Measurements from ENCODE around the gene CUBN. TPM values are rescaled to one million over a fixed set of nuclear protein-coding genes. Genes with fewer than 3 reads are reported as not detected.

Gene CUBN
- total RNA-seq, 1 donor from 2014 or later = 2.7 TPM

GRCh38 chr10:17051851-17052250 lies 77.8 kb downstream of the CUBN start:
- no peaks in the 10 kb centered on the region for H3K27me3 Mint-ChIP-seq (ENCODE audit: low read depth, unreplicated experiment)
- peaks cover 9% of the 10 kb centered on the region for H3K4me1 Mint-ChIP-seq (ENCODE audit: low read depth, unreplicated experiment)
- FAIRE-seq (no peak), DNase-seq (ENCODE audit: low read depth) (no peak)
- H3K4me3 Mint-ChIP-seq (ENCODE audit: unreplicated experiment) = no peak overlapping the region
- no peak for TF ChIP-seq CTCF (IDR thresholded peaks at IDR 0.05; ENCODE audit: insufficient read depth, low read depth, low read length)
- TF ChIP-seq EZH2 (IDR thresholded peaks at IDR 0.05; ENCODE audit: insufficient read depth, low read length) = no peak
- Histone ChIP-seq H2AFZ (ENCODE audit: low read depth, low read length) (no peak overlapping the region), H3K9ac (ENCODE audit: low read length) (no peak overlapping the region), H3K4me1 (ENCODE audit: insufficient read depth, low read length) (peaks cover 1% of the 10 kb centered on the region), H3K27me3 (ENCODE audit: insufficient read depth, low read length) (no peaks in the 10 kb centered on the region), H3K4me2 (ENCODE audit: low read length) (no peak overlapping the region), H3K27ac (ENCODE audit: low read depth, low read length) (no peak overlapping the region), H3K79me2 (ENCODE audit: insufficient read depth, low read length) (no peaks in the 10 kb centered on the region), H3K9me3 (ENCODE audit: insufficient read depth, low read depth, low read length) (no peaks in the 10 kb centered on the region), H3K4me3 (ENCODE audit: insufficient read depth, low read depth, low read length) (no peak overlapping the region), H3K36me3 (ENCODE audit: insufficient read depth, low read length) (no peaks in the 10 kb centered on the region), H4K20me1 (ENCODE audit: insufficient read depth, low read length) (no peaks in the 10 kb centered on the region)
- no peak overlapping the region for H3K27ac Mint-ChIP-seq (ENCODE audit: unreplicated experiment)
- peaks cover 4% of the 10 kb centered on the region for H3K36me3 Mint-ChIP-seq (ENCODE audit: low read depth, unreplicated experiment)
- H3K9me3 Mint-ChIP-seq (ENCODE audit: unreplicated experiment) = peaks cover 10% of the 10 kb centered on the region

GRCh38 chr10:17049195-17049594 lies 80.4 kb downstream of the CUBN start:
- H3K9me3 Mint-ChIP-seq (ENCODE audit: unreplicated experiment) = peaks cover 10% of the 10 kb centered on the region
- peaks cover 3% of the 10 kb centered on the region for H3K4me1 Mint-ChIP-seq (ENCODE audit: low read depth, unreplicated experiment)
- Histone ChIP-seq H3K4me3 (ENCODE audit: insufficient read depth, low read depth, low read length) (no peak overlapping the region), H3K4me2 (ENCODE audit: low read length) (no peak overlapping the region), H3K9ac (ENCODE audit: low read length) (no peak overlapping the region), H3K36me3 (ENCODE audit: insufficient read depth, low read length) (no peaks in the 10 kb centered on the region), H3K4me1 (ENCODE audit: insufficient read depth, low read length) (no peaks in the 10 kb centered on the region), H3K27me3 (ENCODE audit: insufficient read depth, low read length) (no peaks in the 10 kb centered on the region), H3K9me3 (ENCODE audit: insufficient read depth, low read depth, low read length) (no peaks in the 10 kb centered on the region), H2AFZ (ENCODE audit: low read depth, low read length) (no peak overlapping the region), H3K79me2 (ENCODE audit: insufficient read depth, low read length) (no peaks in the 10 kb centered on the region), H3K27ac (ENCODE audit: low read depth, low read length) (no peak overlapping the region), H4K20me1 (ENCODE audit: insufficient read depth, low read length) (no peaks in the 10 kb centered on the region)
- TF ChIP-seq EZH2 (IDR thresholded peaks at IDR 0.05; ENCODE audit: insufficient read depth, low read length) (no peak), CTCF (IDR thresholded peaks at IDR 0.05; ENCODE audit: insufficient read depth, low read depth, low read length) (no peak)
- peaks cover 4% of the 10 kb centered on the region for H3K36me3 Mint-ChIP-seq (ENCODE audit: low read depth, unreplicated experiment)
- FAIRE-seq = peak; percentile 56
- no peak overlapping the region for H3K27ac Mint-ChIP-seq (ENCODE audit: unreplicated experiment)
- H3K27me3 Mint-ChIP-seq (ENCODE audit: low read depth, unreplicated experiment) = no peaks in the 10 kb centered on the region
- no peak for DNase-seq (ENCODE audit: low read depth)
- H3K4me3 Mint-ChIP-seq (ENCODE audit: unreplicated experiment) = no peak overlapping the region

GRCh38 chr10:17047908-17048307 lies 81.7 kb downstream of the CUBN start:
- Histone ChIP-seq H3K4me1 (ENCODE audit: insufficient read depth, low read length) (no peaks in the 10 kb centered on the region), H3K4me3 (ENCODE audit: insufficient read depth, low read depth, low read length) (no peak overlapping the region), H3K79me2 (ENCODE audit: insufficient read depth, low read length) (no peaks in the 10 kb centered on the region), H3K27ac (ENCODE audit: low read depth, low read length) (no peak overlapping the region), H3K4me2 (ENCODE audit: low read length) (no peak overlapping the region), H3K9me3 (ENCODE audit: insufficient read depth, low read depth, low read length) (no peaks in the 10 kb centered on the region), H2AFZ (ENCODE audit: low read depth, low read length) (no peak overlapping the region), H4K20me1 (ENCODE audit: insufficient read depth, low read length) (no peaks in the 10 kb centered on the region), H3K27me3 (ENCODE audit: insufficient read depth, low read length) (no peaks in the 10 kb centered on the region), H3K9ac (ENCODE audit: low read length) (no peak overlapping the region), H3K36me3 (ENCODE audit: insufficient read depth, low read length) (no peaks in the 10 kb centered on the region)
- H3K36me3 Mint-ChIP-seq (ENCODE audit: low read depth, unreplicated experiment) = peaks cover 4% of the 10 kb centered on the region
- no peak for FAIRE-seq
- no peak for DNase-seq (ENCODE audit: low read depth)
- peaks cover 3% of the 10 kb centered on the region for H3K4me1 Mint-ChIP-seq (ENCODE audit: low read depth, unreplicated experiment)
- peaks cover 6% of the 10 kb centered on the region for H3K9me3 Mint-ChIP-seq (ENCODE audit: unreplicated experiment)
- TF ChIP-seq CTCF (IDR thresholded peaks at IDR 0.05; ENCODE audit: insufficient read depth, low read depth, low read length) = no peak
- no peak for TF ChIP-seq EZH2 (IDR thresholded peaks at IDR 0.05; ENCODE audit: insufficient read depth, low read length)
- H3K27ac Mint-ChIP-seq (ENCODE audit: unreplicated experiment) = no peak overlapping the region
- H3K27me3 Mint-ChIP-seq (ENCODE audit: low read depth, unreplicated experiment) = no peaks in the 10 kb centered on the region
- no peak overlapping the region for H3K4me3 Mint-ChIP-seq (ENCODE audit: unreplicated experiment)

Measured in astrocyte (in vitro differentiated cells and primary cell).